HuH-7 (cell line): ENCODE data around the gene ACTG1.
"Not testable (repeated sequence)": the region's sequence is repeated elsewhere in the genome, so short reads cannot be mapped to it uniquely, and the experiment has no call there.

Source experiments
- DNase-seq: peaks from one replicate; pipeline ENCODE4 v3.0.0; 2011; ENCODE audit warnings: low spot score

Gene ACTG1

GRCh38 chr17:81532490-81533287 is 20.1 kb upstream of the ACTG1 start:
- no peak for DNase-seq

DNA sequence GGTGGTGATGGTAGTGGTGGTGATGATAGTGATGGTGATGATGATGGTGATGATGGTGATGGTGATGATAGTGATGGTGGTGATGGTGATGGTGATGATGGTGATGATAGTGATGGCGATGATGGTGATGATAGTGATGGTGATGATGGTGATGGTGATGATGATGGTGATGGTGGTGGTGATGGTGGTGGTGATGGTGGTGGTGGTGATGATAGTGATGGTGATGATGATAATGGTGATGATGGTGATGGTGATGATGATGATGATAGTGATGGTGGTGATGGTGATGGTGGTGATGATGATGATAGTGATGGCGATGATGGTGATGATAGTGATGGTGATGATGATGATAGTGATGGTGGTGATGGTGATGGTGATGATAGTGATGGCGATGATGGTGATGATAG is 19.4 kb upstream of the ACTG1 start:
- not testable (repeated sequence) for DNase-seq

GRCh38 chr17:81531013-81531412 is 18.4 kb upstream of the ACTG1 start:
- not testable (repeated sequence) for DNase-seq

- DNase-seq, result no peak
These were observed 16.8 kb upstream of the ACTG1 start for GRCh38 chr17:81529437-81529803.

DNA sequence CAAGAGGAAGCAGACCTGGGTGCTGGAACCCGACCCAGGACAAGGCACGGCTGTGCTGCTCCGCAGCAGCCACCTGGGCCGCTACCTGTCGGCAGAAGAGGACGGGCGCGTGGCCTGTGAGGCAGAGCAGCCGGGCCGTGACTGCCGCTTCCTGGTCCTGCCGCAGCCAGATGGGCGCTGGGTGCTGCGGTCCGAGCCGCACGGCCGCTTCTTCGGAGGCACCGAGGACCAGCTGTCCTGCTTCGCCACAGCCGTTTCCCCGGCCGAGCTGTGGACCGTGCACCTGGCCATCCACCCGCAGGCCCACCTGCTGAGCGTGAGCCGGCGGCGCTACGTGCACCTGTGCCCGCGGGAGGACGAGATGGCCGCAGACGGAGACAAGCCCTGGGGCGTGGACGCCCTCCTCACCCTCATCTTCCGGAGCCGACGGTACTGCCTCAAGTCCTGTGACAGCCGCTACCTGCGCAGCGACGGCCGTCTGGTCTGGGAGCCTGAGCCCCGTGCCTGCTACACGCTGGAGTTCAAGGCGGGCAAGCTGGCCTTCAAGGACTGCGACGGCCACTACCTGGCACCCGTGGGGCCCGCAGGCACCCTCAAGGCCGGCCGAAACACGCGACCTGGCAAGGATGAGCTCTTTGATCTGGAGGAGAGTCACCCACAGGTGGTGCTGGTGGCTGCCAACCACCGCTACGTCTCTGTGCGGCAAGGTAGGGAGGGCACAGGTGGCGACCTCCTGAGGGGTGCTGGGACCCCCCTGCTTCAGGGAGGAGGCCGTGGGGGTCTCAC is 16.2 kb upstream of the ACTG1 start:
- DNase-seq, result no peak

DNA sequence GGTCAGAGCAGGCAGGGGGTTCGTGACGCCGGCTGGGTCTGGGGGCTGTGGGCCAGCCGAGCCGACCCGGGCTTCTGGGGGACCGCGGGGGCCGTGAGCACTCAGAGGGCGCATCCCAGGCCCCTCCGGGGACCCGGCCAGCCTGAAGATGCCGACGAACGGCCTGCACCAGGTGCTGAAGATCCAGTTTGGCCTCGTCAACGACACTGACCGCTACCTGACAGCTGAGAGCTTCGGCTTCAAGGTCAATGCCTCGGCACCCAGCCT is 15.7 kb upstream of the ACTG1 start:
- DNase-seq, result no peak

GRCh38 chr17:81527591-81528383 is 15.2 kb upstream of the ACTG1 start, which contains the start of gene FSCN2:
Gene FSCN2 (plus strand): TSS chr17:81528377. CDS start chr17:81528532, 155 bp downstream.
- DNase-seq, result no peak

DNA sequence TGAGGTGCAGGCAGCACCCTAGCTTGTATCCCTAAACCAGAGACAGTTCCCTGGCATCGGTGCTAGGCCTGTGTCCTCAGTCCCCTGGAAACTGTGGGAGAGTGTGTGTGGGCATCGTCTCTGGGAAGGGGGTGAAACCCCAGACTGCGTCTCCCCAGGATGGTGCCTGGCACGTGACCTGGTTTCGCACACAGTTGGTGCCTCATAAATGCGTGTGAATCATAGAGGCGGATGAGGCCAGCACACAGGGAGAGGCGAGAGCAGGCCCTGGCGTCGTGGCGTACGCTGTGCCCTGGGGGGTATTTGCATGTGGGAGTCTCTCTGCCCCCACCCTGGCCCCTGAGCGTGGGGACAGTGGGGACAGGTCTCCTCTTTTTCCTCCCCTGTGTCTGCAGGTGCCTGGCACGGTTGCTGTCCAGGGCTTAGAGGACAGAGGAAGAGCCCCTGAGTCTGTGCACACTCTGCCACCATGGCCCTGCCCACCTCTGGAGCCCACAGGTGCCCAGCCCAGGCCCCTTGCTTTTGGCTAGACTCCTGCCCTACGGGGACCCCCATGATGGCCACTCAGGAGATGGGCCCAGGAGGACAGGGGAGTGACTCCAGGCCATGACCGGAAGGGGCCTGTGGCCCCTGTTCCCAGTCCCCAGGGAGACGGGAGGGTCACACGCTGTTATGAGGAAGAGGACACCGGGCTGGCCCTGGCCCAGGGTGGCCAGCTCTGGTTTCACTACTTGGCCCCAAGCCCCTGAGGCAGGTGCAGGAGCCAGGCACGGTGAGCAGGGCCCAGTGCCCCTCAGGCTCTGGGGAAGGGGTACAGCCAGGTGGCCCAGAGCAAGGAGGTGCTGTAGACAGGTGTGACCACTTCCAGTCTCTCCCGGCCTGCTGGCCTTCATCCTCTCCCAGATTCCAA is 14.3 kb upstream of the ACTG1 start:
- no peak for DNase-seq

GRCh38 chr17:81524865-81525159 is 12.2 kb upstream of the ACTG1 start:
- DNase-seq, result no peak

DNA sequence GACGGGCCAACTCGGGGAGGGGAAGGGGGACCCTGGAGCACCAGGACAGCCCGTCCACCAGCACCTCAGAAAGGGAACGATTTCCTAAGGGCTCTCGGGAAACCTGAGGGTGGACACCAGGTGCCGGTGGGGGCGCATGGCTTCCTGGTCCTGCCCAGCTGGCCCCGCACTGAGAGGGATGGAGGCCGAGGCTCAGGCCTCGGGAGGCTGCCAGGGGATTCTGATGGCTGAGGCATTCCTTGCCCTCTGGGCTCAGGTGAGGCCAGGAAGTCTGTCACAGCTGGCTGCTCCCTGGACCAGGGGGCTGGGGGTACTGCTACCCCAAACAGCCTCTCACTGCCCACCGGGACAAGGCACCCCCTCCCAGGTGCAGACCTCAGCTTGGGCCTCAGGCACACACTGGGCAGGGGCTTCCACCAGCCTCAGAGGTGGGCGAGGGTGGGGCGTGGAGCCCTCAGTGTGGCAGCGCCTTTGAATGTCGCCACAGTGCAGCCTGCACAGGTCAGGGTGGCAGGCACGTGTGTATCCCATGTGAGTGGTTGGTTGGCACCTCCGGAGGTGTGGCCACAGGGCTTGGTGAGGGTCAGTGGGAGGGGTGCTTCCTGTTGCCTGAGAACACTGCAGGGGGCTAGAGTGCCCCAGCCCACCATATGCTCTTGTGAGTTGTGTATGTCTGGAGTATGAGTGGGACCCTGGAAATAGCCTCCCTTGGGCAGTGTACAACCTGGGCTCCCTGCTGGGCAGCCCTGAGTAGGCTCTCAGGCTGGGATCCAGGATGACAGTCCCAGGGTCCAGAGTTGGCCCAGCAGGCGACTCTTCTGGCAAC is 11.7 kb upstream of the ACTG1 start:
- DNase-seq, result no peak

GRCh38 chr17:81523402-81524038 is 10.9 kb upstream of the ACTG1 start:
- DNase-seq, result no peak

- DNase-seq, result peak; percentile 86
These were observed 10.1 kb upstream of the ACTG1 start for GRCh38 chr17:81522491-81523401.

DNA sequence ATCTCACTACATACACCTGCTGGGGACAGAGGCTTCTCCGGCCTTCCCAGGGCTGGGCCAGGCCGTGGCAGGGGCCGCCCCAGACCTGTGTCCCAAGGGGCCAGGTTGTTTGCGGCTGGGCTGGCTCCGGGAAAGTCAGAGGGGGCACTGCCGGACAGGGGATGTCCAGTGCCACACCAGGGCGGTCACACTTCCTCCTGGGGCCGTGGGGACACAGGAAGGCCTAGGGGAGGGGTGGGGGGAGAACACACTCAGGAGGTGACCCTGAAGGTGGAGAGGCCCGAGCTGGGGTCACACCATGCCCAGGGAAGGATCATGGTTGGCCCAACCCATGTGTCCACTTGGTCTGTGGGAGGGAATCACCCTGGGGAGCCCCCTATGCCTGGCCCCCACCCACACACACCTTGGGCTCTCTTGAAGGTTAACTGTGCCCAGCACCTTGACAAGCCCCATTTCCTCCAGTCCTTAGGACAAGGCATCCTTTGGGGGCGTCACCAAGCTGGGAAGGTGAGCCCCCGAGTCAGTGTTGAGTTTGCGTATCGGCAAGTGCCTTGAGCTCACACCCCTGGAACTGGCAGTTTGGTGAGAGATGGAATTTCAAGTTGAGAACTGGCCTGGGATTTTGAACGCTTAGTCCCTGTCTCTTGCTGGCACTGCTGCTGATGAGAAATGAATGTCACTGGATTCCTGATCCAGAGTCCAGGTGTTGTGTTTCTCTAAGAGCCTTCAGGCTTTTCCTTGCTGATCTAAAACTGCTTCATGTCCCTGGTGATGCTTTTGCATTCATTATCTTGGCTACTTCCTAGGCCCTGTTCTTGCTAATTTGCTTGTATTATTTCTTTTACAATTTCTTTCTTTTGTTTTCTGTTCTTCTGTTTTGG is 7.7 kb upstream of the ACTG1 start:
- DNase-seq, result no peak

GRCh38 chr17:81519284-81520020 is 6.9 kb upstream of the ACTG1 start:
- no peak for DNase-seq

- DNase-seq, result no peak
These were observed 6.2 kb upstream of the ACTG1 start for GRCh38 chr17:81518785-81519283.

GRCh38 chr17:81518113-81518784 is 5.7 kb upstream of the ACTG1 start:
- no peak for DNase-seq
